KOPT-K1 (cell line): ENCODE results near the gene PPP1R14D.

Source experiments
- H3K27ac ChIP-seq: fragments of 200-600 bp; sonication (generic); 2 replicates; pipeline ENCODE4 v1.5.1; 2016; ENCODE audit warnings: antibody characterized with exemption, mild to moderate bottlenecking, low read depth, low read length; ENCODE audit not compliant: poor library complexity, severe bottlenecking
- H3K36me3 ChIP-seq: fragments of 200-600 bp; sonication (generic); 2 replicates; pipeline ENCODE4 v1.5.1; 2017; ENCODE audit warnings: antibody characterized with exemption, mild to moderate bottlenecking, low read length, moderate library complexity; ENCODE audit not compliant: insufficient read depth
- H3K9me3 ChIP-seq: fragments of 200-600 bp; sonication (generic); 2 replicates; pipeline ENCODE4 v1.5.1; 2017; ENCODE audit warnings: antibody characterized with exemption, low read length, mild to moderate bottlenecking; ENCODE audit not compliant: insufficient read depth, poor library complexity, severe bottlenecking

The PPP1R14D gene

GRCh38 chr15:40843261-40843884, 14.9 kb upstream of the PPP1R14D start:
- no peaks in the 10 kb centered on the region for H3K9me3 ChIP-seq
- H3K36me3 ChIP-seq = no peaks in the 10 kb centered on the region
- H3K27ac ChIP-seq = no peak overlapping the region

GRCh38 chr15:40841741-40842140, 13.2 kb upstream of the PPP1R14D start:
- Histone ChIP-seq H3K27ac (no peak overlapping the region), H3K9me3 (no peaks in the 10 kb centered on the region), H3K36me3 (no peaks in the 10 kb centered on the region)

GRCh38 chr15:40838756-40839155, 10.2 kb upstream of the PPP1R14D start:
- H3K27ac ChIP-seq = no peak overlapping the region
- no peaks in the 10 kb centered on the region for H3K9me3 ChIP-seq
- H3K36me3 ChIP-seq = no peaks in the 10 kb centered on the region

- no peak overlapping the region for H3K27ac ChIP-seq
- no peaks in the 10 kb centered on the region for H3K36me3 ChIP-seq
- no peaks in the 10 kb centered on the region for H3K9me3 ChIP-seq
Measured at GRCh38 chr15:40836020-40836419, 7.5 kb upstream of the PPP1R14D start.

GRCh38 chr15:40832903-40833302, 4.4 kb upstream of the PPP1R14D start:
- H3K27ac ChIP-seq = no peak overlapping the region
- H3K9me3 ChIP-seq = no peaks in the 10 kb centered on the region
- H3K36me3 ChIP-seq = no peaks in the 10 kb centered on the region

GRCh38 chr15:40831861-40832260, 3.4 kb upstream of the PPP1R14D start:
- Histone ChIP-seq H3K27ac (no peak overlapping the region), H3K9me3 (no peaks in the 10 kb centered on the region), H3K36me3 (no peaks in the 10 kb centered on the region)

GRCh38 chr15:40830884-40831283, 2.4 kb upstream of the PPP1R14D start:
- Histone ChIP-seq H3K27ac (no peak overlapping the region), H3K36me3 (no peaks in the 10 kb centered on the region), H3K9me3 (no peaks in the 10 kb centered on the region)

GRCh38 chr15:40829115-40829514, 607 bp upstream of the PPP1R14D start:
- Histone ChIP-seq H3K36me3 (no peaks in the 10 kb centered on the region), H3K27ac (no peak overlapping the region), H3K9me3 (no peaks in the 10 kb centered on the region)

- Histone ChIP-seq H3K36me3 (no peaks in the 10 kb centered on the region), H3K9me3 (no peaks in the 10 kb centered on the region), H3K27ac (no peak overlapping the region)
Measured at GRCh38 chr15:40826423-40827075, 2.0 kb downstream of the PPP1R14D start.

- no peaks in the 10 kb centered on the region for H3K36me3 ChIP-seq
- H3K9me3 ChIP-seq = no peaks in the 10 kb centered on the region
- H3K27ac ChIP-seq = no peak overlapping the region
Measured at GRCh38 chr15:40825661-40826422, 2.7 kb downstream of the PPP1R14D start.

- H3K9me3 ChIP-seq = no peaks in the 10 kb centered on the region
- no peaks in the 10 kb centered on the region for H3K36me3 ChIP-seq
- no peak overlapping the region for H3K27ac ChIP-seq
Measured at GRCh38 chr15:40823572-40824343, 4.8 kb downstream of the PPP1R14D start.

- no peaks in the 10 kb centered on the region for H3K36me3 ChIP-seq
- no peak overlapping the region for H3K27ac ChIP-seq
- H3K9me3 ChIP-seq = no peaks in the 10 kb centered on the region
Measured at GRCh38 chr15:40821195-40821594, 7.3 kb downstream of the PPP1R14D start.

- no peak overlapping the region for H3K27ac ChIP-seq
- H3K36me3 ChIP-seq = peaks cover 5% of the 10 kb centered on the region; the same call in 1 of the 2 replicates
- H3K9me3 ChIP-seq = no peaks in the 10 kb centered on the region
Measured at GRCh38 chr15:40819048-40819447, 9.5 kb downstream of the PPP1R14D start.

- Histone ChIP-seq H3K9me3 (no peaks in the 10 kb centered on the region), H3K36me3 (peaks cover 40% of the 10 kb centered on the region; the same call in 1 of the 2 replicates), H3K27ac (no peak overlapping the region)
Measured at GRCh38 chr15:40815042-40815698, 13.3 kb downstream of the PPP1R14D start.
